Peyer's patch (tissue), 4 donors: Measurements from ENCODE around the gene TMEM238. TPM values are rescaled to one million over a fixed set of nuclear protein-coding genes. Genes with fewer than 3 reads are reported as not detected.

Experiments
- DNase-seq, 3 donors: peaks; one replicate each; pipeline ENCODE4 v3.0.0-alpha.2; 2017 to 2019
- H3K27ac ChIP-seq, 4 donors: fragments of 200-600 bp; sonication (generic); one replicate each; pipeline ENCODE4 v1.5.1; 2016 to 2019
- H3K27me3 ChIP-seq, 2 donors: fragments of 200-600 bp; sonication (generic); one replicate each; pipeline ENCODE4 v1.5.1; 2019
- H3K36me3 ChIP-seq, 3 donors: fragments of 200-600 bp; sonication (generic); one replicate each; pipeline ENCODE4 v1.5.1; 2016 to 2019
- H3K4me1 ChIP-seq, 4 donors: fragments of 200-600 bp; sonication (generic); one replicate each; pipeline ENCODE4 v1.5.1; 2016 to 2019
- H3K4me3 ChIP-seq, 4 donors: fragments of 200-600 bp; sonication (generic); 1 replicate in 3 of 4; 2 replicates in 1 of 4; pipeline ENCODE4 v1.5.1; 2016 to 2019; ENCODE audit warnings: mild to moderate bottlenecking in 1 of 4
- H3K9me3 ChIP-seq, 4 donors: fragments of 200-600 bp; sonication (generic); one replicate each; pipeline ENCODE4 v1.5.1; 2016 to 2019; ENCODE audit warnings: mild to moderate bottlenecking in 1 of 4
- CTCF ChIP-seq, 6 experiments: fragments of 450-650 bp in 4 of 6; fragments of 200-600 bp in 2 of 6; sonication (generic) in 1 of 6; IDR thresholded peaks; one replicate each; pipeline ENCODE4 v1.5.1; 2017 to 2019; ENCODE audit warnings: antibody characterized with exemption in 6 of 6, mild to moderate bottlenecking in 3 of 6, moderate library complexity in 1 of 6
- POLR2A ChIP-seq, 2 donors: fragments of 450-650 bp; IDR thresholded peaks; one replicate each; pipeline ENCODE4 v1.5.1; 2017; ENCODE audit warnings: antibody characterized with exemption in 2 of 2, mild to moderate bottlenecking in 2 of 2, moderate library complexity in 2 of 2
- total RNA-seq, 4 donors: library from RNA; depleted of rRNA; stranded (reverse); fragments of >200 nt; gene quantifications; one replicate each; pipeline ENCODE4 v1.1.0, GENCODE V29; 2016

Gene TMEM238
- total RNA-seq, 4 donors from 2014 or later = 19.8 to 75.8 (median 61.6) TPM

- Histone ChIP-seq H3K27me3 (no peaks in the 10 kb centered on the region), H3K36me3 (peaks cover 0 to 28% (median 0%) of the 10 kb centered on the region in 3 donors), H3K9me3 (no peaks in the 10 kb centered on the region), H3K27ac (no peak overlapping the region), H3K4me1 (peaks cover 0 to 21% (median 14%) of the 10 kb centered on the region in 4 donors), H3K4me3 (peak overlapping the region in 1 of 4 donors; percentile 70)
- DNase-seq = no peak
- TF ChIP-seq POLR2A (IDR thresholded peaks at IDR 0.05) (no peak), CTCF (IDR thresholded peaks at IDR 0.05) (no peak)
Observed at GRCh38 chr19:55341595-55342531, 42.2 kb downstream of the TMEM238 start.

GRCh38 chr19:55341171-55341588, 42.9 kb downstream of the TMEM238 start:
- DNase-seq = peak; percentile 26 to 84 (median 83)
- H3K27me3 ChIP-seq = no peaks in the 10 kb centered on the region
- H3K9me3 ChIP-seq = no peaks in the 10 kb centered on the region
- peaks cover 0 to 21% (median 14%) of the 10 kb centered on the region in 4 donors for H3K4me1 ChIP-seq
- peak overlapping the region; percentile 70 to 94 (median 80) for H3K4me3 ChIP-seq
- H3K36me3 ChIP-seq = peaks cover 0 to 22% (median 0%) of the 10 kb centered on the region in 3 donors
- TF ChIP-seq POLR2A (IDR thresholded peaks at IDR 0.05) (no peak), CTCF (IDR thresholded peaks at IDR 0.05) (no peak)
- peak overlapping the region; percentile 31 to 98 (median 94) for H3K27ac ChIP-seq

GRCh38 chr19:55340784-55341147, 43.3 kb downstream of the TMEM238 start:
- H3K9me3 ChIP-seq = no peaks in the 10 kb centered on the region
- peaks cover 0 to 20% (median 13%) of the 10 kb centered on the region in 4 donors for H3K4me1 ChIP-seq
- H3K36me3 ChIP-seq = peaks cover 0 to 22% (median 0%) of the 10 kb centered on the region in 3 donors
- peak overlapping the region; percentile 31 to 98 (median 94) for H3K27ac ChIP-seq
- H3K27me3 ChIP-seq = no peaks in the 10 kb centered on the region
- no peak for DNase-seq
- H3K4me3 ChIP-seq = peak overlapping the region; percentile 70 to 94 (median 80)
- TF ChIP-seq CTCF (IDR thresholded peaks at IDR 0.05) (peak in 2 of 6 experiments; percentile 7 to 20), POLR2A (IDR thresholded peaks at IDR 0.05) (no peak)

- peak in 1 of 3 donors; percentile 58 for DNase-seq
- Histone ChIP-seq H3K36me3 (peaks cover 0 to 22% (median 0%) of the 10 kb centered on the region in 3 donors), H3K4me3 (peak overlapping the region; percentile 70 to 94 (median 80)), H3K9me3 (no peaks in the 10 kb centered on the region), H3K27me3 (no peaks in the 10 kb centered on the region), H3K27ac (peak overlapping the region; percentile 84 to 98 (median 94)), H3K4me1 (peaks cover 0 to 20% (median 11%) of the 10 kb centered on the region in 4 donors)
- no peak for TF ChIP-seq CTCF (IDR thresholded peaks at IDR 0.05)
- TF ChIP-seq POLR2A (IDR thresholded peaks at IDR 0.05) = peak; percentile 87 to 93
Observed at GRCh38 chr19:55339889-55340783, 44.0 kb downstream of the TMEM238 start.
